HEK293 (cell line): ENCODE measurements around the gene PIM3.
A peak's percentile ranks its signal among the peaks of the same experiment; 100 is the strongest.

Experiments used
- CTCF ChIA-PET: fragments of 350-600 bp; formaldehyde crosslinking; extraction: SDS; loops from one replicate; lab custom pipeline; 2021; ENCODE audit warnings: antibody characterized with exemption; lab: Yijun Ruan, JAX
- POLR2A ChIA-PET: fragments of 300-600 bp; formaldehyde crosslinking; extraction: SDS; loops from one replicate; lab custom pipeline; 2020; ENCODE audit warnings: antibody characterized with exemption, inconsistent platforms; lab: Yijun Ruan, JAX
- H3K27ac ChIP-seq: fragments of 200-500 bp; sonication (Bioruptor generic); 2 replicates; pipeline ENCODE4 v1.5.1; 2014; ENCODE audit warnings: low read depth, low read length, control low read depth, inconsistent platforms; ENCODE audit errors: extremely low read depth
- H3K36me3 ChIP-seq, 2 experiments: fragments of 200-500 bp in 1 of 2; sonication (Bioruptor generic) in 1 of 2; 1 replicate in 1 of 2; 2 replicates in 1 of 2; pipeline ENCODE4 v1.5.1; 2014 to 2017; ENCODE audit warnings: inconsistent platforms in 2 of 2, low read length in 2 of 2; ENCODE audit not compliant: control insufficient read depth in 2 of 2, insufficient read depth in 1 of 2
- H3K4me1 ChIP-seq: fragments of 200-500 bp; sonication (Bioruptor generic); 2 replicates; pipeline ENCODE4 v1.5.1; 2014; ENCODE audit warnings: mild to moderate bottlenecking, low read length, inconsistent platforms; ENCODE audit not compliant: control insufficient read depth, insufficient read depth
- H3K4me3 ChIP-seq: 2 replicates; pipeline ENCODE4 v1.5.1; 2011; ENCODE audit warnings: low read depth, mild to moderate bottlenecking, control low read depth, low read length, moderate library complexity
- H3K9me3 ChIP-seq: fragments of 200-500 bp; sonication (Bioruptor generic); 2 replicates; pipeline ENCODE4 v1.5.1; 2014; ENCODE audit warnings: low read depth, low read length, inconsistent platforms; ENCODE audit not compliant: control insufficient read depth, insufficient read depth
- GLI4 ChIP-seq: fragments of 450-650 bp; formaldehyde crosslinking; IDR thresholded peaks from 2 replicates; pipeline ENCODE4 v1.5.1; 2016; ENCODE audit warnings: missing biosample characterization, missing genetic modification characterization
- GLIS2 ChIP-seq: fragments of 450-650 bp; formaldehyde crosslinking; IDR thresholded peaks from 2 replicates; pipeline ENCODE4 v1.5.1; 2016; ENCODE audit warnings: missing biosample characterization, missing genetic modification characterization
- MEIS1 ChIP-seq: sonication (generic); formaldehyde crosslinking; IDR thresholded peaks from 2 replicates; pipeline ENCODE4 v1.8.1; 2022; ENCODE audit warnings: missing genetic modification reagents, mild to moderate bottlenecking, borderline replicate concordance
- OSR2 ChIP-seq: fragments of 450-650 bp; formaldehyde crosslinking; IDR thresholded peaks from 2 replicates; pipeline ENCODE4 v1.5.1; 2016; ENCODE audit warnings: missing biosample characterization, missing genetic modification characterization
- TRIM28 ChIP-seq: IDR thresholded peaks from 2 replicates; pipeline ENCODE4 v1.6.1; 2011; ENCODE audit warnings: low read length, control low read depth, borderline replicate concordance
- WT1 ChIP-seq: fragments of 450-650 bp; formaldehyde crosslinking; IDR thresholded peaks from 2 replicates; pipeline ENCODE4 v1.5.1; 2016; ENCODE audit warnings: missing biosample characterization, missing genetic modification characterization
- ZFP3 ChIP-seq: fragments of 450-650 bp; formaldehyde crosslinking; IDR thresholded peaks from 2 replicates; pipeline ENCODE4 v1.5.1; 2016; ENCODE audit warnings: low read depth, missing biosample characterization, missing genetic modification characterization
- ZNF23 ChIP-seq: fragments of 450-650 bp; formaldehyde crosslinking; IDR thresholded peaks from 2 replicates; pipeline ENCODE4 v1.5.1; 2016; ENCODE audit warnings: missing biosample characterization, missing genetic modification characterization, borderline replicate concordance
- ZNF302 ChIP-seq: fragments of 450-650 bp; formaldehyde crosslinking; IDR thresholded peaks from 2 replicates; pipeline ENCODE4 v1.5.1; 2016; ENCODE audit warnings: missing biosample characterization, missing genetic modification characterization, low read depth
- ZNF366 ChIP-seq: fragments of 450-650 bp; formaldehyde crosslinking; conservative IDR thresholded peaks from 2 replicates; pipeline ENCODE4 v1.5.1; 2016; ENCODE audit warnings: missing biosample characterization, missing genetic modification characterization
- ZNF423 ChIP-seq: fragments of 450-650 bp; formaldehyde crosslinking; IDR thresholded peaks from 2 replicates; pipeline ENCODE4 v1.5.1; 2016; ENCODE audit warnings: missing biosample characterization, missing genetic modification characterization
- ZNF426 ChIP-seq: fragments of 450-650 bp; formaldehyde crosslinking; IDR thresholded peaks from 2 replicates; pipeline ENCODE4 v1.5.1; 2017; ENCODE audit warnings: missing biosample characterization, missing genetic modification characterization, mild to moderate bottlenecking, inconsistent platforms, moderate library complexity
- ZNF548 ChIP-seq: fragments of 450-650 bp; formaldehyde crosslinking; IDR thresholded peaks from 2 replicates; pipeline ENCODE4 v1.5.1; 2016; ENCODE audit warnings: missing biosample characterization, missing genetic modification characterization
- ZNF549 ChIP-seq: fragments of 450-650 bp; IDR thresholded peaks from 2 replicates; pipeline ENCODE4 v1.5.1; 2018; ENCODE audit warnings: missing biosample characterization, missing genetic modification characterization, mild to moderate bottlenecking, inconsistent platforms, moderate library complexity
- ZNF561 ChIP-seq: fragments of 450-650 bp; IDR thresholded peaks from 2 replicates; pipeline ENCODE4 v1.5.1; 2018; ENCODE audit warnings: missing biosample characterization, missing genetic modification characterization, borderline replicate concordance
- ZNF660 ChIP-seq: fragments of 450-650 bp; IDR thresholded peaks from 2 replicates; pipeline ENCODE4 v1.5.1; 2018; ENCODE audit warnings: missing biosample characterization, mild to moderate bottlenecking, missing genetic modification characterization
- ZSCAN16 ChIP-seq: fragments of 450-650 bp; formaldehyde crosslinking; IDR thresholded peaks from 2 replicates; pipeline ENCODE4 v1.5.1; 2016; ENCODE audit warnings: missing biosample characterization, missing genetic modification characterization
- ZSCAN30 ChIP-seq: fragments of 450-650 bp; IDR thresholded peaks from 2 replicates; pipeline ENCODE4 v1.5.1; 2018; ENCODE audit warnings: missing biosample characterization, mild to moderate bottlenecking, missing genetic modification characterization, moderate library complexity
- TF ChIP-seq, protein P1 (sequence below): fragments of 450-650 bp; formaldehyde crosslinking; IDR thresholded peaks from 2 replicates; pipeline ENCODE4 v1.5.0; 2017; ENCODE audit warnings: missing biosample characterization, missing genetic modification characterization, borderline replicate concordance
- TF ChIP-seq, protein P2 (sequence below): fragments of 450-650 bp; formaldehyde crosslinking; optimal IDR thresholded peaks from 2 replicates; pipeline ENCODE3; 2016; ENCODE audit warnings: missing biosample characterization, mild to moderate bottlenecking, missing genetic modification characterization
- TF ChIP-seq, protein P3 (sequence below): fragments of 450-650 bp; formaldehyde crosslinking; IDR thresholded peaks from 2 replicates; pipeline ENCODE4 v1.5.1; 2016; ENCODE audit warnings: missing biosample characterization, missing genetic modification characterization
- TF ChIP-seq, protein P4 (sequence below): fragments of 450-650 bp; formaldehyde crosslinking; IDR thresholded peaks from 2 replicates; pipeline ENCODE4 v1.5.1; 2016; ENCODE audit warnings: missing biosample characterization, missing genetic modification characterization
- TF ChIP-seq, protein P5 (sequence below): fragments of 450-650 bp; formaldehyde crosslinking; IDR thresholded peaks from 2 replicates; pipeline ENCODE4 v1.5.1; 2017; ENCODE audit warnings: missing biosample characterization, missing genetic modification characterization
- TF ChIP-seq, protein P6 (sequence below): fragments of 450-650 bp; formaldehyde crosslinking; IDR thresholded peaks from 2 replicates; pipeline ENCODE4 v1.5.1; 2017; ENCODE audit warnings: missing biosample characterization, missing genetic modification characterization
- TF ChIP-seq, protein P7 (sequence below): fragments of 450-650 bp; formaldehyde crosslinking; IDR thresholded peaks from 2 replicates; pipeline ENCODE4 v1.5.1; 2016; ENCODE audit warnings: missing biosample characterization, missing genetic modification characterization

Gene PIM3

DNA sequence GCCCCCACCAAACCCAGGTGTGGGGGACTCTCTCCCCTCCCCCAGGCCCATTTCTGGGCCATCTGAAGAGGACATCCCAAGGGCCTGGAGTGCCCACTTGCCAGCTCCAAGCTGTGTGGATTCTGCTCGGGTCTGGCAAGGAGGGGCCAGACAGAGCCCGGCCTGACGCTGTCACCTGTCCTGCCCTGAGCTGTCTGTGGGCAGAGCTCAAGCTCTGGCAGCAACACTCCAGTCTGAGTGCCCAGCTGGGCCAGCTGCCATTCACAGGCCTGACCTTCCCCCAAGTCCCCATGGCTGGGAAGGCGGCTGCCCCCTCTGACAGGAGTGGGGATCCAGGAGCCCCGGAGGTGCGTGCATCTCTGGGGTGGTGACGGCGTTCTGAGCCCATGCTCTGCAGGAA, 6.2 kb upstream of the PIM3 start:
- Histone ChIP-seq H3K4me1 (no peaks in the 10 kb centered on the region; the same call in 1 of the 2 replicates), H3K4me3 (no peak overlapping the region), H3K27ac (no peak overlapping the region), H3K36me3 (no peaks in the 10 kb centered on the region), H3K9me3 (no peaks in the 10 kb centered on the region)
- ChIA-PET CTCF (no interaction called here), POLR2A (no interaction called here)
- no peak for TF ChIP-seq WT1
- TF ChIP-seq ZNF423, result no peak
- TF ChIP-seq, protein P1, sequence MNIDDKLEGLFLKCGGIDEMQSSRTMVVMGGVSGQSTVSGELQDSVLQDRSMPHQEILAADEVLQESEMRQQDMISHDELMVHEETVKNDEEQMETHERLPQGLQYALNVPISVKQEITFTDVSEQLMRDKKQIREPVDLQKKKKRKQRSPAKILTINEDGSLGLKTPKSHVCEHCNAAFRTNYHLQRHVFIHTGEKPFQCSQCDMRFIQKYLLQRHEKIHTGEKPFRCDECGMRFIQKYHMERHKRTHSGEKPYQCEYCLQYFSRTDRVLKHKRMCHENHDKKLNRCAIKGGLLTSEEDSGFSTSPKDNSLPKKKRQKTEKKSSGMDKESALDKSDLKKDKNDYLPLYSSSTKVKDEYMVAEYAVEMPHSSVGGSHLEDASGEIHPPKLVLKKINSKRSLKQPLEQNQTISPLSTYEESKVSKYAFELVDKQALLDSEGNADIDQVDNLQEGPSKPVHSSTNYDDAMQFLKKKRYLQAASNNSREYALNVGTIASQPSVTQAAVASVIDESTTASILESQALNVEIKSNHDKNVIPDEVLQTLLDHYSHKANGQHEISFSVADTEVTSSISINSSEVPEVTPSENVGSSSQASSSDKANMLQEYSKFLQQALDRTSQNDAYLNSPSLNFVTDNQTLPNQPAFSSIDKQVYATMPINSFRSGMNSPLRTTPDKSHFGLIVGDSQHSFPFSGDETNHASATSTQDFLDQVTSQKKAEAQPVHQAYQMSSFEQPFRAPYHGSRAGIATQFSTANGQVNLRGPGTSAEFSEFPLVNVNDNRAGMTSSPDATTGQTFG (tag by site-specific recombination), result no peak
- no peak for TF ChIP-seq ZNF23 (tag by site-specific recombination)
- no peak for TF ChIP-seq ZNF561
- no peak for TF ChIP-seq ZNF660 (tag by site-specific recombination)
- TF ChIP-seq MEIS1 (CRISPR knock-in tag), result no peak
- TF ChIP-seq ZNF426 (tag by site-specific recombination), result no peak
- no peak for TF ChIP-seq ZNF366 (tag by site-specific recombination)
- TF ChIP-seq OSR2 (tag by site-specific recombination), result no peak
- TF ChIP-seq TRIM28, result no peak
- TF ChIP-seq, protein P2, sequence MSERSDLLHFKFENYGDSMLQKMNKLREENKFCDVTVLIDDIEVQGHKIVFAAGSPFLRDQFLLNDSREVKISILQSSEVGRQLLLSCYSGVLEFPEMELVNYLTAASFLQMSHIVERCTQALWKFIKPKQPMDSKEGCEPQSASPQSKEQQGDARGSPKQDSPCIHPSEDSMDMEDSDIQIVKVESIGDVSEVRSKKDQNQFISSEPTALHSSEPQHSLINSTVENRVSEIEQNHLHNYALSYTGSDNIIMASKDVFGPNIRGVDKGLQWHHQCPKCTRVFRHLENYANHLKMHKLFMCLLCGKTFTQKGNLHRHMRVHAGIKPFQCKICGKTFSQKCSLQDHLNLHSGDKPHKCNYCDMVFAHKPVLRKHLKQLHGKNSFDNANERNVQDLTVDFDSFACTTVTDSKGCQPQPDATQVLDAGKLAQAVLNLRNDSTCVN (tag by site-specific recombination), result no peak
- TF ChIP-seq, protein P3, sequence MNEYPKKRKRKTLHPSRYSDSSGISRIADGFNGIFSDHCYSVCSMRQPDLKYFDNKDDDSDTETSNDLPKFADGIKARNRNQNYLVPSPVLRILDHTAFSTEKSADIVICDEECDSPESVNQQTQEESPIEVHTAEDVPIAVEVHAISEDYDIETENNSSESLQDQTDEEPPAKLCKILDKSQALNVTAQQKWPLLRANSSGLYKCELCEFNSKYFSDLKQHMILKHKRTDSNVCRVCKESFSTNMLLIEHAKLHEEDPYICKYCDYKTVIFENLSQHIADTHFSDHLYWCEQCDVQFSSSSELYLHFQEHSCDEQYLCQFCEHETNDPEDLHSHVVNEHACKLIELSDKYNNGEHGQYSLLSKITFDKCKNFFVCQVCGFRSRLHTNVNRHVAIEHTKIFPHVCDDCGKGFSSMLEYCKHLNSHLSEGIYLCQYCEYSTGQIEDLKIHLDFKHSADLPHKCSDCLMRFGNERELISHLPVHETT (tag by site-specific recombination), result no peak
- no peak for TF ChIP-seq GLI4 (tag by site-specific recombination)
- TF ChIP-seq ZNF302 (tag by site-specific recombination), result no peak
- no peak for TF ChIP-seq ZSCAN16 (tag by site-specific recombination)
- TF ChIP-seq, protein P4, sequence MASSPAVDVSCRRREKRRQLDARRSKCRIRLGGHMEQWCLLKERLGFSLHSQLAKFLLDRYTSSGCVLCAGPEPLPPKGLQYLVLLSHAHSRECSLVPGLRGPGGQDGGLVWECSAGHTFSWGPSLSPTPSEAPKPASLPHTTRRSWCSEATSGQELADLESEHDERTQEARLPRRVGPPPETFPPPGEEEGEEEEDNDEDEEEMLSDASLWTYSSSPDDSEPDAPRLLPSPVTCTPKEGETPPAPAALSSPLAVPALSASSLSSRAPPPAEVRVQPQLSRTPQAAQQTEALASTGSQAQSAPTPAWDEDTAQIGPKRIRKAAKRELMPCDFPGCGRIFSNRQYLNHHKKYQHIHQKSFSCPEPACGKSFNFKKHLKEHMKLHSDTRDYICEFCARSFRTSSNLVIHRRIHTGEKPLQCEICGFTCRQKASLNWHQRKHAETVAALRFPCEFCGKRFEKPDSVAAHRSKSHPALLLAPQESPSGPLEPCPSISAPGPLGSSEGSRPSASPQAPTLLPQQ (tag by site-specific recombination), result no peak
- TF ChIP-seq ZSCAN30 (tag by site-specific recombination), result no peak

DNA sequence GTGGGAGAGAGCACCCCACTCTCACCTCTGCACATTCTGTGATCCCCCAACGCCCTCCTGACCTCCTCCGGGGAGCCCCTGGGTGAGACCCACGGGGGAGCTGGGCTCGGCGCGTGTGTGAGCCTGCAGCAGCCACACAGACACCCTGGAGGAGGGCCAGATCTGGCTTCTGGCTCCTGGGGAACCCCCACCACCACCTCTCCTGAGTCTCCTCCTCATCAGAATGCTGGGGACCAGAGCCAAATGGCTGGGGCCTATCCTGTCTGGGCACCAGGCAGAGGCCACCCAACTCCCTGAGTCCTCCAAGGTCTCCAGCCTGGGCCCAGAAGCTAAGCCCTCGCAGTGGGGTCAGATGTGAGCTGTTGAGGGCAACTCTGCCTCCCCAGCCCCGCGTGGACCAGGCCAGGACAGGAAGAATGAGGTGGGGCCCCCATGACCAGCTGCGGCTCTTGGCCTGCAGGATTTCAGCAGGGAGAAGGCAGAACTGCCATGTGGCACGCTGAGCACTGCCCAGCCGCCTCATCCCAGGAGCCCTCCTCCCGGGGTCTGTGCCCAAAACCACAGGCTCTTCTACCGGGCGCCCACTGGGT, 5.5 kb upstream of the PIM3 start:
- CTCF ChIA-PET, result interaction anchor here (0.5 to 0.6 kb wide), 2 partner anchors 12 to 98 kb away, joined by 5 read pairs; no protein-coding TSS in a partner anchor
- no peak for TF ChIP-seq ZSCAN16 (tag by site-specific recombination)
- TF ChIP-seq GLIS2, result peak; percentile 53; the same call in 1 of the 2 replicates
- TF ChIP-seq ZFP3 (tag by site-specific recombination), result no peak
- TF ChIP-seq, protein P5, sequence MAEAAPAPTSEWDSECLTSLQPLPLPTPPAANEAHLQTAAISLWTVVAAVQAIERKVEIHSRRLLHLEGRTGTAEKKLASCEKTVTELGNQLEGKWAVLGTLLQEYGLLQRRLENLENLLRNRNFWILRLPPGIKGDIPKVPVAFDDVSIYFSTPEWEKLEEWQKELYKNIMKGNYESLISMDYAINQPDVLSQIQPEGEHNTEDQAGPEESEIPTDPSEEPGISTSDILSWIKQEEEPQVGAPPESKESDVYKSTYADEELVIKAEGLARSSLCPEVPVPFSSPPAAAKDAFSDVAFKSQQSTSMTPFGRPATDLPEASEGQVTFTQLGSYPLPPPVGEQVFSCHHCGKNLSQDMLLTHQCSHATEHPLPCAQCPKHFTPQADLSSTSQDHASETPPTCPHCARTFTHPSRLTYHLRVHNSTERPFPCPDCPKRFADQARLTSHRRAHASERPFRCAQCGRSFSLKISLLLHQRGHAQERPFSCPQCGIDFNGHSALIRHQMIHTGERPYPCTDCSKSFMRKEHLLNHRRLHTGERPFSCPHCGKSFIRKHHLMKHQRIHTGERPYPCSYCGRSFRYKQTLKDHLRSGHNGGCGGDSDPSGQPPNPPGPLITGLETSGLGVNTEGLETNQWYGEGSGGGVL, result no peak
- TF ChIP-seq ZNF548 (tag by site-specific recombination), result no peak
- TF ChIP-seq, protein P6, sequence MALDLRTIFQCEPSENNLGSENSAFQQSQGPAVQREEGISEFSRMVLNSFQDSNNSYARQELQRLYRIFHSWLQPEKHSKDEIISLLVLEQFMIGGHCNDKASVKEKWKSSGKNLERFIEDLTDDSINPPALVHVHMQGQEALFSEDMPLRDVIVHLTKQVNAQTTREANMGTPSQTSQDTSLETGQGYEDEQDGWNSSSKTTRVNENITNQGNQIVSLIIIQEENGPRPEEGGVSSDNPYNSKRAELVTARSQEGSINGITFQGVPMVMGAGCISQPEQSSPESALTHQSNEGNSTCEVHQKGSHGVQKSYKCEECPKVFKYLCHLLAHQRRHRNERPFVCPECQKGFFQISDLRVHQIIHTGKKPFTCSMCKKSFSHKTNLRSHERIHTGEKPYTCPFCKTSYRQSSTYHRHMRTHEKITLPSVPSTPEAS, result no peak
- TF ChIP-seq, protein P7, sequence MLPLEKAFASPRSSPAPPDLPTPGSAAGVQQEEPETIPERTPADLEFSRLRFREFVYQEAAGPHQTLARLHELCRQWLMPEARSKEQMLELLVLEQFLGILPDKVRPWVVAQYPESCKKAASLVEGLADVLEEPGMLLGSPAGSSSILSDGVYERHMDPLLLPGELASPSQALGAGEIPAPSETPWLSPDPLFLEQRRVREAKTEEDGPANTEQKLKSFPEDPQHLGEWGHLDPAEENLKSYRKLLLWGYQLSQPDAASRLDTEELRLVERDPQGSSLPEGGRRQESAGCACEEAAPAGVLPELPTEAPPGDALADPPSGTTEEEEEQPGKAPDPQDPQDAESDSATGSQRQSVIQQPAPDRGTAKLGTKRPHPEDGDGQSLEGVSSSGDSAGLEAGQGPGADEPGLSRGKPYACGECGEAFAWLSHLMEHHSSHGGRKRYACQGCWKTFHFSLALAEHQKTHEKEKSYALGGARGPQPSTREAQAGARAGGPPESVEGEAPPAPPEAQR (tag by site-specific recombination), result no peak
- TF ChIP-seq ZNF549 (tag by site-specific recombination), result no peak

More for the DNA sequence above, 5.5 kb upstream of the PIM3 start:
- H3K4me3 ChIP-seq, result no peak overlapping the region
- H3K27ac ChIP-seq, result no peak overlapping the region
- peaks cover 4% of the 10 kb centered on the region; the same call in 1 of the 2 replicates for H3K4me1 ChIP-seq
- H3K36me3 ChIP-seq, result no peaks in the 10 kb centered on the region
- no peaks in the 10 kb centered on the region for H3K9me3 ChIP-seq
- POLR2A ChIA-PET, result no interaction called here
